Psoas muscle (tissue), 8 donors: ENCODE results near the gene CLCA1. TPM values are rescaled to one million over a fixed set of nuclear protein-coding genes. Genes with fewer than 3 reads are reported as not detected.

Experiments
- ATAC-seq, 4 donors: fragments of 200-7000 bp; cut with Tn5 transposase; one replicate each; pipeline ENCODE4 v1.9.1; 2020; ENCODE audit warnings: moderate library complexity in 3 of 4, mild to moderate bottlenecking in 2 of 4
- DNase-seq, 2 donors: peaks; one replicate each; pipeline ENCODE4 v3.0.0-alpha.2; 2020
- H3K27ac ChIP-seq: fragments of 200-600 bp; one replicate; pipeline ENCODE4 v1.8.0; 2022
- H3K27me3 ChIP-seq, 3 donors: fragments of 200-600 bp in 1 of 3; one replicate each; pipeline versions ENCODE4 v1.6.1 to v1.8.0; 2013 to 2022; ENCODE audit warnings: low read length in 2 of 3, mild to moderate bottlenecking in 2 of 3, moderate library complexity in 1 of 3; ENCODE audit not compliant: insufficient read depth in 3 of 3
- H3K36me3 ChIP-seq, 2 donors: fragments of 200-600 bp in 1 of 2; one replicate each; pipeline versions ENCODE4 v1.6.1 to v1.8.0; 2013 to 2022; ENCODE audit warnings: low read depth in 1 of 2, mild to moderate bottlenecking in 1 of 2, moderate library complexity in 1 of 2; ENCODE audit not compliant: insufficient read depth in 1 of 2
- H3K4me1 ChIP-seq: fragments of 200-600 bp; one replicate; pipeline ENCODE4 v1.8.0; 2022
- H3K4me3 ChIP-seq: fragments of 200-600 bp; one replicate; pipeline ENCODE4 v1.8.0; 2022; ENCODE audit warnings: mild to moderate bottlenecking
- H3K9me3 ChIP-seq: fragments of 200-600 bp; one replicate; pipeline ENCODE4 v1.8.0; 2022
- WGBS, 3 donors: extraction: QIAGEN DNeasy Blood & Tissue Kit; methylation state at CpG; one replicate each; pipeline versions ENCODE4 v1.1.6 to v1.1.7; 2013; 5-methylcytosine and 5-hydroxymethylcytosine counted together
- intact Hi-C, 2 donors: fragments of 100-400 bp; cut with DNase I; formaldehyde crosslinking; loops; one replicate each; pipeline versions ENCODE4 v1.11.0 to v1.14.2; 2022
- long read RNA-seq, 2 donors: library from polyadenylated mRNA; unstranded; transcript quantifications; one replicate each; pipeline ENCODE4 v2.0.0, GENCODE V29; 2021
- polyA plus RNA-seq, 3 donors: library from polyadenylated mRNA; stranded (reverse); fragments of 200-250 nt; gene quantifications; one replicate each; pipeline ENCODE4 v1.2.3, GENCODE V29; 2013
- total RNA-seq, 4 donors: library from RNA; stranded (reverse); fragmentation: NEBNext Ultra II Directional in 2 of 4; extraction: Animal tissue kit (Norgen Biotek cat#: 25700) in 2 of 4; gene quantifications; one replicate each; pipeline versions ENCODE4 v1.2.1 to v1.2.4, GENCODE V29; 2021 to 2023
- TF ChIP-seq, protein P1 (sequence below): fragments of 200-600 bp; IDR thresholded peaks from one replicate; pipeline ENCODE4 v1.8.0; 2022; ENCODE audit warnings: antibody characterized with exemption
- donor health status: healthy with polysubstance abuse.
- donor health status: DM: no; HTN: no; CAD: no; lungs with moderate emphysema.
- donor health status: Bipolar disorder and iron deficiency.
- donor health status: healthy.
- donor health status: DM: yes; HTN: yes; CAD: no.
- donor health status: DM: no; HTN: no; CAD: no.
- donor health status: DM: no; HTN: no; CAD: no.
- donor health status: DM: yes; HTN: yes; CAD: no.

CLCA1 gene, protein sequence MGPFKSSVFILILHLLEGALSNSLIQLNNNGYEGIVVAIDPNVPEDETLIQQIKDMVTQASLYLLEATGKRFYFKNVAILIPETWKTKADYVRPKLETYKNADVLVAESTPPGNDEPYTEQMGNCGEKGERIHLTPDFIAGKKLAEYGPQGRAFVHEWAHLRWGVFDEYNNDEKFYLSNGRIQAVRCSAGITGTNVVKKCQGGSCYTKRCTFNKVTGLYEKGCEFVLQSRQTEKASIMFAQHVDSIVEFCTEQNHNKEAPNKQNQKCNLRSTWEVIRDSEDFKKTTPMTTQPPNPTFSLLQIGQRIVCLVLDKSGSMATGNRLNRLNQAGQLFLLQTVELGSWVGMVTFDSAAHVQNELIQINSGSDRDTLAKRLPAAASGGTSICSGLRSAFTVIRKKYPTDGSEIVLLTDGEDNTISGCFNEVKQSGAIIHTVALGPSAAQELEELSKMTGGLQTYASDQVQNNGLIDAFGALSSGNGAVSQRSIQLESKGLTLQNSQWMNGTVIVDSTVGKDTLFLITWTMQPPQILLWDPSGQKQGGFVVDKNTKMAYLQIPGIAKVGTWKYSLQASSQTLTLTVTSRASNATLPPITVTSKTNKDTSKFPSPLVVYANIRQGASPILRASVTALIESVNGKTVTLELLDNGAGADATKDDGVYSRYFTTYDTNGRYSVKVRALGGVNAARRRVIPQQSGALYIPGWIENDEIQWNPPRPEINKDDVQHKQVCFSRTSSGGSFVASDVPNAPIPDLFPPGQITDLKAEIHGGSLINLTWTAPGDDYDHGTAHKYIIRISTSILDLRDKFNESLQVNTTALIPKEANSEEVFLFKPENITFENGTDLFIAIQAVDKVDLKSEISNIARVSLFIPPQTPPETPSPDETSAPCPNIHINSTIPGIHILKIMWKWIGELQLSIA
- total RNA-seq (under 1 TPM in 1 of 4 donors, not detected in 3; 0.09 TPM), polyA plus RNA-seq (under 1 TPM in 2 of 3 donors, not detected in 1; 0.03 to 0.07 TPM)
- long read RNA-seq, donor 1, result 0 reads
- long read RNA-seq, donor 2, result 0 reads

- 75 to 81% (median 75%) methylated on average over 7 of the region's 7 CpGs for WGBS, 3 donors
- intact Hi-C loops, result no loop called here
- DNase-seq (no peak), ATAC-seq (no peak)
- TF ChIP-seq, protein P1, sequence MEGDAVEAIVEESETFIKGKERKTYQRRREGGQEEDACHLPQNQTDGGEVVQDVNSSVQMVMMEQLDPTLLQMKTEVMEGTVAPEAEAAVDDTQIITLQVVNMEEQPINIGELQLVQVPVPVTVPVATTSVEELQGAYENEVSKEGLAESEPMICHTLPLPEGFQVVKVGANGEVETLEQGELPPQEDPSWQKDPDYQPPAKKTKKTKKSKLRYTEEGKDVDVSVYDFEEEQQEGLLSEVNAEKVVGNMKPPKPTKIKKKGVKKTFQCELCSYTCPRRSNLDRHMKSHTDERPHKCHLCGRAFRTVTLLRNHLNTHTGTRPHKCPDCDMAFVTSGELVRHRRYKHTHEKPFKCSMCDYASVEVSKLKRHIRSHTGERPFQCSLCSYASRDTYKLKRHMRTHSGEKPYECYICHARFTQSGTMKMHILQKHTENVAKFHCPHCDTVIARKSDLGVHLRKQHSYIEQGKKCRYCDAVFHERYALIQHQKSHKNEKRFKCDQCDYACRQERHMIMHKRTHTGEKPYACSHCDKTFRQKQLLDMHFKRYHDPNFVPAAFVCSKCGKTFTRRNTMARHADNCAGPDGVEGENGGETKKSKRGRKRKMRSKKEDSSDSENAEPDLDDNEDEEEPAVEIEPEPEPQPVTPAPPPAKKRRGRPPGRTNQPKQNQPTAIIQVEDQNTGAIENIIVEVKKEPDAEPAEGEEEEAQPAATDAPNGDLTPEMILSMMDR, result no peak
- no peaks in the 10 kb centered on the region for H3K27me3 ChIP-seq
- no peaks in the 10 kb centered on the region for H3K4me1 ChIP-seq
- no peaks in the 10 kb centered on the region for H3K9me3 ChIP-seq
- no peak within 1 kb of the TSS for H3K4me3 ChIP-seq
- no peaks in the 10 kb centered on the region for H3K36me3 ChIP-seq
- H3K27ac ChIP-seq, result no peak within 1 kb of the TSS
These were observed at the start of gene CLCA1 for GRCh38 chr1:86468501-86468977. Gene CLCA1 (plus strand): TSS chr1:86468927. CDS start chr1:86468972, 45 bp downstream.

DNA sequence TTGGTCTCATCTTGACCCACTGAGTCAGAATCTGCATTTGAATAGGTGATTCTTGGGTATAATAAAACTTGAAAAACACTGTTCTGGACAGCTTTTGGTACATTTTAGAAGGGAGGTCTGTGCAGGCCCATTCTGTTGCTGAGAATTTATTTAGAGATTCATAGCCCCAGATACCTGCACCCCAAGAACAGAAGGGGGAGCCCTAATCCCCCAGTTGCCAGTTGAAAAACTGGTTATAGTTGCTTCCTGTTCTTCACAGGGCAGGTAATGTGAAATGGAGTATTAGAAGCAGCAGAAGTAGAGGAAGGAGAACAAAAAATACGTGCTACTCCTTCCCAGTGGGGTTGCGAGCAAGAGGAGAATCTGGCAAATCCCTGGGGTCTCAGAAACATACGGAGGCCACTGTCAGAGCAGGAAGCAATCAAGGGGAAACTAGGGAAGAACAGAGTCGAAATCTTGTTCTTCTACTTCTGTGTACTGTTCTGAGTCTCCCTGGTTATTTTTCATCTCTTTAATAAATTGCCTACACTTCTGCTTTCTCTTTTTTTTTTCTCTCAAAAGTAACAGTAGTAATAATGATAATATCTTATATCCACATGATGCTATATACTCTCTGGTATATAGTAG is 49.3 kb upstream of the CLCA1 start:
- intact Hi-C loops, result no loop called here
- ATAC-seq, result no peak
- no peaks in the 10 kb centered on the region for H3K4me1 ChIP-seq
- H3K4me3 ChIP-seq, result no peak overlapping the region
- H3K36me3 ChIP-seq, result no peaks in the 10 kb centered on the region
- 38 to 59% (median 47%) methylated on average over 4 of the region's 4 CpGs for WGBS, 3 donors
- H3K27ac ChIP-seq, result no peak overlapping the region
- TF ChIP-seq, protein P1, result no peak
- H3K27me3 ChIP-seq, result no peaks in the 10 kb centered on the region
- no peaks in the 10 kb centered on the region for H3K9me3 ChIP-seq
- no peak for DNase-seq

- 84 to 89% (median 85%) methylated on average over 7 of the region's 7 CpGs for WGBS, 3 donors
- H3K9me3 ChIP-seq, result no peaks in the 10 kb centered on the region
- TF ChIP-seq, protein P1, result no peak
- no peak overlapping the region for H3K27ac ChIP-seq
- no peak overlapping the region for H3K4me3 ChIP-seq
- H3K36me3 ChIP-seq, result no peaks in the 10 kb centered on the region
- no peak for DNase-seq
- no peak for ATAC-seq
- H3K27me3 ChIP-seq, result no peaks in the 10 kb centered on the region
- intact Hi-C loops, result no loop called here
- H3K4me1 ChIP-seq, result no peaks in the 10 kb centered on the region
These were observed 47.0 kb upstream of the CLCA1 start for GRCh38 chr1:86421601-86422280.

- intact Hi-C loops, result no loop called here
- Histone ChIP-seq H3K27me3 (no peaks in the 10 kb centered on the region), H3K4me3 (no peak overlapping the region), H3K4me1 (no peaks in the 10 kb centered on the region), H3K9me3 (no peaks in the 10 kb centered on the region), H3K27ac (no peak overlapping the region), H3K36me3 (no peaks in the 10 kb centered on the region)
- peak in 3 of 4 donors; percentile 59 to 85 (median 74) for ATAC-seq
- TF ChIP-seq, protein P1, result no peak
- DNase-seq, result no peak
These were observed 45.3 kb upstream of the CLCA1 start for GRCh38 chr1:86423473-86423872.
